Cardiac septum (tissue), 1 donor: ENCODE measurements around the gene GP9. TPM values are rescaled to one million over a fixed set of nuclear protein-coding genes. Genes with fewer than 3 reads are reported as not detected.
A peak's percentile ranks its signal among the peaks of the same experiment; 100 is the strongest.

Experiments used
- DNase-seq: peaks from one replicate; pipeline ENCODE4 v3.0.0-alpha.2; 2020; ENCODE audit warnings: low spot score
- intact Hi-C: fragments of 100-400 bp; cut with DNase I; formaldehyde crosslinking; loops from one replicate; pipeline ENCODE4 v1.14.0; 2022
- total RNA-seq: library from RNA; stranded (reverse); fragmentation: NEBNext Ultra II Directional; extraction: Animal tissue kit (Norgen Biotek cat#: 25700); gene quantifications from one replicate; pipeline ENCODE4 v1.2.1, GENCODE V29; 2021
- donor health status: DM: no; HTN: no; CAD: no.

Gene GP9
- total RNA-seq, 1 donor from 2014 or later = 0.27 TPM

DNA sequence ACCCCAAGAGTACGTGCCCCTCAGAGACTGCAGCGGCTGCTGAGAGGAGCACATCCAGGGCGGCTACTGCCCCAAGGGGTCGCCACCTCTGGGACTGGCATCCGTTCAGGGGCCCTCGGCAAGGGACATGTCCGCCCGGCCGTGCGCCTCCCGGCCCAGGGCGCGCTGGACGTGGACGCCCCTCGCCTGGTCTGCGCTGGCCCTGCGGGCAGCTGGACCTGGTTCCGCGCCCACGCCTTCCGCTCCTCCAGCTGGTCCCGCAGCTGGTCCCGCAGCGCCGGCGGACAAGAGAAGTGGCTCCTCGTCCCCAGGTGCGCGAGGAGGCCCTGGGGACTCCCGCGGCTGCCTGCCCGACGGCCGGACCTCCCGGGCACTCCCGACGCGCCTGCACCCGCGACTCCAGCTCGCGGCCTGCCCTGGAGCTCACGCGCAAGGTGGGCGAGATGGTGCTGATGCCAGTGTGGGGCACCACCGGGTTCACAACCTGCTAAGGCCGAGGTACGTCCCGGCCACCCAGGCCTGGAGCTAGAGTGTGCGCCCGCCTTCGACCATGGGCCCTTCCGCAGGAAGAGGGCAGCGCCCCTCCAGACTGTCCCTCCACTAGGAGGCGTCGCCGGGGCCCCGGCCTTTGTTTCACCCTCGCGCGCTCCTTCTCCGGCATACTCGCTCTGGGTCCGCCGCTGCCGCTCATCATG is 14.4 kb upstream of the GP9 start:
- intact Hi-C loops = no loop called here
- no peak for DNase-seq

DNA sequence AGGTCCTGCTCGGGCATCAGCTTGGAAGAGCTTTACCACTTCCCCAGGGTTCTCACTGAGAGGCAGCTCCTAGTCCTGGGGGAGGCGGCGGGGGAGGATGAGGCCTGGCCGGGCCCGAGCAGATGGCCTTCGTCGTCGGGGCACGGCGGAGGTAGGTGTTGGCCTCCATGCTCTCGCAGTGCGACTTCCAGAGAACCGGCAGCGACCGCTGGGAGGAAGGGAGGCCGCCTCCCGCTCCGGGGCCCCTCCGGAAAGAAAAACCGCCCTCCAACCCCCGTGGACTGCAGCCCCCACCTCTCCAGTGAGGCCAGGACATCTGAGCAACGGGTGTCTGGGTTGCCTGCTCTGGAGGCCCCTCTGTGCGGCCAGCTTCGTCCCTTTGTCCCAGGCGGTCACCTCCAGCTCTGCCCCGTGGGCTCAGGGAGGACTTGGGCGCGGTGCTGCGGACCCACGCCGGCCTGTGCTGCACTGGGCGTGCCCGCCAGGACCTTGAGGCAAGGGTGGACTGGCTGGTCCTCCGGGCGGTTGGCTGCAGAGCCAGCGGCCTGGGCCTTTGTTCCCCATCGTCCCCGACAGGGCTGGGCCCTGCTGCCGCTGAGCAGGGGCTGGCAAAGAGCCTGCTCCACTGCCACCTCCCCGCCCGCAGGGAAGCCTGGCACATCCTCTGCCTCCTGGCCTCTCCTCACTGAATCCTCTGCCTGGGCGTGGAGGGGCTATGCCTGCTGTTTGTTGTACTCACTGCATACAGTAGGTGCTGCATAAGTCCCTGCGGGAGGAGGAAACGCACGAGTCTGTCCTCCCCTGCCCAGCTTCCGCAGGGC is 13.6 kb upstream of the GP9 start:
- intact Hi-C loops = no loop called here
- no peak for DNase-seq

DNA sequence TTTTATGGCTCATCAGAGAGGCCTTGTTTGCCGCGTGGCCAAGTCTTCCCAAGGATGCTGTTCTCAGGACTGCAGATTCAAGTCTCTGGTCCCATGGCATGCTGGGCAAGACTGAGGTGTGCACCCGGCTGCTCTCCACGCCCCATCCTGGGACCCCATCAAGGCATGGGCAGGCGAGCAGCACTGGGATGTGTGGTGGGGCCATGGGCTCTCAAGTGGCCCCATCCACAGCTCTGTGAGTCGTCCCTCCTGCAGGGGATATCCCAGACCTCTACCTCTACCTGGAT is 13.1 kb upstream of the GP9 start:
- peak; percentile 51 for DNase-seq
- intact Hi-C loops = no loop called here

DNA sequence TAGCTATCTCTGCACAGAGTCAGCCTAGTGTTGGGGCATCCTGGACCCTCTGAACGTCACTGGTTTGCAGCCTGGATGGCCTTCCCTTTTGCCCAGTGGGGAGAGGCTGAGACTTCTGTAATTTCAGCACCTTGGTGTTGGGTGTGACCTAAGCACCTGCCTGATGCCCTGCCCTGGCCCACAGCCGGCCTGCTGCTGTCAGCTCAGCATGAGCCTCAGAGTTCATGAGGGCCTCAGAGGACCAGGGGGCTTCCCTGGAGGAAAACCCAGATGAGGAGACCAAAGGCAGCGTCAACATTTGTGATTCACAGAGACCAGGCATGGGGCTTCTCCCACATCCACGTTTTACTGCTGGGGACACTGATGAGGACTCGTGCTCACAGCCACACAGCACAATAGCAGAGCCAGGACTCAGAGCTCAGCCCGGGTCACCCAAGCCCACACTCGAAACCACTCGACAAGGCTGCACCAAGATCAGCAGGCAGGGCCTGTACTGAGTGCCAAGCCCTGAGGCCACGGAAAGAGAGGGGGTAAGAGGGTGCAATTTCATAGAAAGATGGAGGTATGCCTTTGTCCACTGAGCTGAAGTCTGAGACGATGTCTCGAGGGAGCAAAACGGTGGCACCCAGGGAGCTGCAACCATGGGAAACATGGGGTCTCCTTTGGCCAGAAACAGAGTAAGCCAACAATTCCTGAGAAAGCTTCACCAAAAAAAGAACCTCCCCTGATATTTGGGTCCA is 9.9 kb upstream of the GP9 start:
- intact Hi-C loops = loop anchor here (5.0 kb wide), 2 partner anchors 37 to 57 kb away; no protein-coding TSS in a partner anchor
- peak; percentile 68 for DNase-seq

DNA sequence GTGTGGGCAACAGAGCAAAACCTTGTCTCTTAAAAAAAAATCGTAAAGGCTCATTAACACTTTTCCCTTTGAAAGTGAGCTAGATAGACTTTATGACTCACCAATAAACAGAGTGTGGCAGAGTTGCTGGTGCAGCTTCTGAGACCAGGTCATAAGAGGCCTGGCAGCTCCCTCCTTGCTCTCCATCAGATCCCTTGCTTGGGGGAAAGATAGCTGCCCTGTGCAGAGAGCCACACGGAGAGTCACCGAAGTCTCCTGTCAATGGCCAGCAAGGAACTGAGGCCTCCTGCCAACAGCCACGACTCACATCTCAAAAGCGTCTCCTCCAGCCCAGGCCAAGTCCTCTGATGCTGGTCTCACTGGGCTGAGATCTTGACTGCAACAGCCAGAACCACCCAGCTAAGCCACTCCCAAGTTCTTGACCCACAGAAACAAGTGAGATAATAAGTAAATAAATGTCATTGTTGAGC is 8.7 kb upstream of the GP9 start:
- DNase-seq = peak; percentile 62
- intact Hi-C loops = loop anchor here (2.0 to 5.0 kb wide), 4 partner anchors 25 to 81 kb away; no protein-coding TSS in a partner anchor

DNA sequence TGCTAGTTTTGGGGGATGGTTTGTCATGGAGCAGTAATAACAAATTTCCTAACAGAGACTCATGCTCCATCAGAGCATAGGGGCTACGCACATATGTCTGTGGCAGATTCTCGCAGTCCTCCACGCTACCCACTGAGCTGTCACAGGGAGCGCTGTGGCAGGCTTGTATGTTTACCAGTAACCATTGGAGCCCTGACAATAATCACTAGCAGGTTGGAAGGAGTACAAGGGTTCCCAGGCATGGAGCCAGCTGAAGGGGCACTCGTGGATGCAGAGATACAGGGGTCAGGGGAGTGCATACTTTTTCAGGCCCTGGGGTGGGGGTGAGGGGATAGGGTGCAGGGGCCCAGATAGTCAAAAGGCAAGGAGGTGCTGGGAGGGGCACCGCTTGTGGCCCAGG is 7.9 kb upstream of the GP9 start:
- DNase-seq = peak; percentile 74
- intact Hi-C loops = loop anchor here (1.0 to 5.0 kb wide), 5 partner anchors 26 to 193 kb away; no protein-coding TSS in a partner anchor

DNA sequence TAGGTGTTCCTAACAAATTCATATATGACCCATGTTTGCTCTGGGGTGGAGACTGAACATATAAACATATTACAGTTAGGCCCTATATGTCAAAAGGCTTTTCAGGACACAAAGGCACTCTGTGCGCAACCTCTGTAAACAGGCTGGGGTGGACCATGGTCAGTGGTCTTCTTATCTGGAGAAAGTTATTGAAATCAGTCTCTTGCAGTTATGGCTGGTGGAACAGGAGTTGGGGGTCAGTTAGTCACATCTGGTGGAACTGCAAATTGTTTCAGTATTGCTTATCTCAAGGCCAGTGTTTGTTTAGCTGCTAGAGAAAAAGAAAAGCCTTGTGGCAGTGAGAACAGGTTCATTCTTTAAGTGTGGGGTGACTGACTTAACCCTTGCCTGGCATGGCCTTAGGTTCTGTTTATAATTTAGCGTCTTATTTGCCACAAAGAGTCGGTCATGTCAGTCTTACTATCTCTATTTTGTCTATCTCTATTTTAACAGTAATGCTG is 5.9 kb upstream of the GP9 start:
- intact Hi-C loops = loop anchor here (5.0 kb wide), 2 partner anchors 33 to 53 kb away; no protein-coding TSS in a partner anchor
- no peak for DNase-seq

DNA sequence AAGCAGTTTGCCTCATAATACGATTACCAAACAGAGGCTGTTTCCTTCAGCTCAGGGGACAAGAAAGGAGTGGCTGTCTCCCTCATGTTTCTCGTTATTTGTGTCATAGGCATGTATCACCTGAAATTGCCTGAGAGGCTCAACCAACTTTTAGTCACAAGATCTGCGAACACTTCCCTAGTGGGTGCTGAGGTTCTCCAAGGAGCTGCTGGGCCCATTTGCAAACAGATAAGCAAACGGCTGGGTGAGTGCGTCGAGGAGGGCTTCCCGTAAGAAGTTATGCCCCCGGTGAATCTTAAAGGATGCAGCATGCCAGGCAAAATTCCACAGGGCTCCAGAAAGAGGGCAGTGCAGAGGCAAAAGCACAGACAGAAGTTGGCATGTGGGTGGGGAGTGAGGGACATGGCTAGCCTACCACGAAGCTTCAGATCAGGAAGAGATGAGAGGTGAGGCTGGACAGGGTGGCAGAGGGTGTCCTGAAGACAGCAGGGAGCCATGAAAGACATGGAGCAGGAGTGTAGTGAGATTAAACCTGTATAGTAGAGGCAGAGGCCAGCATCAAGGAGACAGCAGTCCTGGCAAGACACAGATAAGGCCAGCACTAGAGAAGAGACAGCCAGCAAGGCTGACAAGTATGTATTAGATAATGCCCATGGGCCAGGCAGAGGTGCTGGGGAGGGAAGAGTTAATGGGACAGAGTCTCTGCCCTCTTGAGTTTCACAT is 4.0 kb upstream of the GP9 start:
- intact Hi-C loops = no loop called here
- no peak for DNase-seq

DNA sequence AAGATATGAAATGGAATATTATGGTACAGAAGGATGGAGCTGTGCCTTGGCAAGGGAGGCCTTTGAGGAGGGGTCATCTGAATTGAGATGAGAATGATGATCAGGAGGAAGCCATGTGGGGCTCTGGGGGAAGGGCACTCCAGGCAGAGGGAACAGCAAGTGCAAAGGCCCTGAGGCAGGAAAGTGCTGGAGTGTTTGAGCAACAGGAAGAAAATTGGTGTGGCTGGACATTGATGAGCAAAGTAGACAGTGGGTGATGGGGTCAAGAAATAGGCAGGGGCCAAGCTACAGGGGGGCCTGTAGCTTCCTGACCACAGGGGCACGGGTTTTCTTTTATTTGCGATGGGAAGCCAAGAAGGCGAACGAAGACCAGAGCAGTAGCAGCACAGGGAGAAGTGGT is 3.3 kb upstream of the GP9 start:
- intact Hi-C loops = no loop called here
- DNase-seq = peak; percentile 10

DNA sequence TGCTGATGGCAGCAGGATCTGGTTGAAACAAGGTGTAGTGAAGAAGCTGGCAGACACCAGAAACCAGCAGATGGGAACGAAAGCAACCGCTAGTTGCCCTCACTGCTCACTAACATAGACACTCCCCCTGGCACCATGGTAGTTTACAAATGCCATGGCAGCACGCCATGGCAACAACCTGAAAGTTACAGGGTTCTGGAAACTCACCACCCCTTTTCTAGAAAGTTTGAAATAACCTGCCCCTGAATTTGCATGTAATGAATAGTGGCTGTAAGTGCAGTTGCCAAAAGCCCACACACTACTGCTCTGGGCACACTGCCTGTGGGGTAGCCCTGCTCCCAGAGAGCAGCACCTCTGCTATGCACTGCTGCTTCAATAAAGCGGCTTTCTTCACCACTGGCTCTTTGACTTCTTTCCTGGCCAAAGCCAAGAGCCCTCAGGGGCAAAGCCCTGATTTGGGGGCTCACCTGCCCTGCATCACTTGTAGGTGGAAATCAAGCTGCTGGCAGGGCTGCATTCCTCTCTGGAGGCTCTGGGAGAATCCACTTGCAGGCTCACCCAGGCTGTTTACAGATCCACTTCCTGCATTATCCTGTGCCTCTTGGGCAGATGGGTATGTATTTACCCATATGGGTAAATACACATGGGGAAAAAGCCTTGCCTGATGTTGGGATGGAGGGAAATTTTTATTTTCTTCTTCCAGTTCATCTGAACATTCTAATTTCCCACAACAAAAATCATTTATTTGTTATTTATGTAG is 2.0 kb upstream of the GP9 start:
- no peak for DNase-seq
- intact Hi-C loops = no loop called here

DNA sequence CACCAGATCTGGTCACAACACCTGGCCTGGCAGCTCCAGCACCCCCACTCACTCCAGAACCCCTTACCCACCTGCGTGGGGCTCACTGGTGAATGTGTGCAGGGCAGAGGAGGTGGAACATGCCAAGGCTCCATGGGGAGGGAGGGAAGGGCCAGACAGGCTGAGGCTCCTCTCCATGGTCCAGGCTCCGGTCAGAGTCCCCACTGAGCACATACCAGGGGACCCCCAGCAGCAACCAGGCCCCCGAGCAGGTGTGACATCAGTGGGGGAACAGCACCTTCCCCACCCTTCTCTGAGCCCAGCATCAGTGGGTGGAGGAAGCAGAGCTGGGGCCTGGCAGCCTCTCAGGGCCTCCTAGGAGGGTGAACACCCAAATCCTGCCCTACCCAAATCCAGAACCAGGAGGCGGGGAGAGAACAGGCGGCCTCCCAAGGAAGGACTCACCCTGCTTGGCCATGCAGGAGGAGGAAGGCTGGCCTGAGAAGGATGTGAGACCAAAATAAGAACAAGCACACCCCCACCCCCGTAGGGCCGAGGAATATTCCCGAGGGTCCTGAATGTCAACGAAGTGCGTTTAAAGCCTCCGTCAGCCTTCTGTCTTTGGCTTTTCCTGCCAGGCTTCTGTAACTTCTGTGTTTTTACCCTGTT is 1.1 kb upstream of the GP9 start:
- no peak for DNase-seq
- intact Hi-C loops = no loop called here

DNA sequence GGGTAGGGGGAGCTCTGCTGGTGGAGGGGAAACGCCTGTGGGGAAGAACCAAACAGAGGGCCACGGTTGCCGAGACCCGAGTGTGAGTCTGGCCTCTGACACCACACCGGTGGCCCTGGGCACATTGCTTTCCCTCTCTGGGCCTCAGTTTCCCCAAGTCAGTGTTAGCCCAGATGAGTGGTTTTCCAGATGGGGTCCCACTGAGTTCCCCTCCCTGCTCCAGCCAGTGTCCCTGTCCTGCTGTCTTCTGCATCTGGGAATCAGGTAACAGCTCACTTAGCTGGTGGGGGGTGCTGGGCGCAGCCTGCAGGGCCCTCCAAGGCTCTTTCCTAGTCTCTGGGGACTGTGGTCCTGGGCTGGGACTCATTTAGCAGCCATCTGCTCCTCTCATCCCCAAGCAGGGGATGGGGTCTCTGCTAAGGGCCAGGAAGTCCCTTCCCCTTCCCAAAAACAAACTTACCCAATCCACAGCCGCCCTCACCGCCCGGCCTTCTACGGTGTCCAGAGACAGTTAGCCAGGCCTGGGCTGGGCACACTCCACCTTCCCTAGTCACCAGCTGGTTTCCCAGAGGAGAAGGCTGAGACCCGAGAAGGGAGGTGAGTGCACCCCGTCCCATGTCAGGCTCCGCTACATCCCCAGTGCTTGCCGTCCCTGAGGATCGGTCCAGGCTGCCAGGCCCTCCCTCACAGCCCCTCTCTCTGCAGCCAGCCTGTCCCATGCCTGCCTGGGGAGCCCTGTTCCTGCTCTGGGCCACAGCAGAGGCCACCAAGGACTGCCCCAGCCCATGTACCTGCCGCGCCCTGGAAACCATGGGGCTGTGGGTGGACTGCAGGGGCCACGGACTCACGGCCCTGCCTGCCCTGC is 676 bp downstream of the GP9 start:
- intact Hi-C loops = no loop called here
- DNase-seq = no peak

DNA sequence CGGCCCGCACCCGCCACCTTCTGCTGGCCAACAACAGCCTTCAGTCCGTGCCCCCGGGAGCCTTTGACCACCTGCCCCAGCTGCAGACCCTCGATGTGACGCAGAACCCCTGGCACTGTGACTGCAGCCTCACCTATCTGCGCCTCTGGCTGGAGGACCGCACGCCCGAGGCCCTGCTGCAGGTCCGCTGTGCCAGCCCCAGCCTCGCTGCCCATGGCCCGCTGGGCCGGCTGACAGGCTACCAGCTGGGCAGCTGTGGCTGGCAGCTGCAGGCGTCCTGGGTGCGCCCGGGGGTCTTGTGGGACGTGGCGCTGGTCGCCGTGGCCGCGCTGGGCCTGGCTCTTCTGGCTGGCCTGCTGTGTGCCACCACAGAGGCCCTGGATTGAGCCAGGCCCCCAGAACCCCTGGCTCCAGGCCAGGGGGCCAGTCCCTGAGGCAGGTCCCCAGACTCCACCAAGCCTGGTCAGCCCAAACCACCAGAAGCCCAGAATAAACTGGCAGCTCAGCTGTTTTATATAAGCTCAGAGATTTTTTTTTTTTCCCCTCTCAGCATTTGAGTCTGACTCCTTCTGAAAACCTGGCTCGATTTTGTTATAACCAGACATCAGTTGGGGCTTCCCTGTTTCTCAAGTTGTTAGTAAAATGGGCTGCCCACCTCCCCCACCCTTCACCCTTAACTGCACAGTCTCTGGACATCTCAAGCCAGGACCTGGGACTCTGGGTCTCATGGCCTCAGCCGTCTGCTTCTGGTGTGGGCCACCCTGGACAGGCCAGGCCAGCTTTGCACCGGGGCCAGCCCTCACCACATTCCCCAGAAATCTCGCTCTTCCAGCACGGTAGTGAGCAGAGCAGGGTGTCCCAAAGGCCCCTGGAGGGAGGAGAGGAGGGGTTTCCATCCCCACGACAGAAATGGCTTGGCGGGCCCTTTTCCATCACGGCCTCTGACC is 1.6 kb downstream of the GP9 start:
- intact Hi-C loops = no loop called here
- no peak for DNase-seq

DNA sequence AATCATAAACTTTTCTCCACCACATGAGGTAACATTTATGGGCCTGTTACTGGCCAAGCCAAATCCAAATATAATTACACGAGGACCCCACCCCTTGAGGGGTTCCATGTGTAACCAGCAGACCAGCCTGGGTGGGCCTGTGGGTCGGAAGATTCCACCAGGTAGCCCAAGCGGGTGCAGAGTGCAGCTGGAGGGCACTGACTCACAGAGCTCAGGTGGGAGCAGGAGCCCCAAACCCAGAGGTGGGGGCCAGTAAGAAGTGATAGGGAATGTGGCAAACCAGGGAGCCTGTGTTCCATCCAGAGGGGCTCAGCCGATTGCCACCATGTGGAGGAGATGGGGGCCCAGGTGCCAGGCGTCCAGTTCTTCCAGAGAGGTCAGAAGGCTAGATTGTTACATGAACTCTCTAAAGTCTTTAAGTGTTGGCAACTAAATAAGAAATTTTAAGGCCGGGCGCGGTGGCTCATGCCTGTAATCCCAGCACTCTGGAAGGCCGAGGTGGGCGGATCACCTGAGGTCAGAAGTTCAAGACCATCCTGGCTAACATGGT is 2.6 kb downstream of the GP9 start:
- intact Hi-C loops = no loop called here
- DNase-seq = no peak

DNA sequence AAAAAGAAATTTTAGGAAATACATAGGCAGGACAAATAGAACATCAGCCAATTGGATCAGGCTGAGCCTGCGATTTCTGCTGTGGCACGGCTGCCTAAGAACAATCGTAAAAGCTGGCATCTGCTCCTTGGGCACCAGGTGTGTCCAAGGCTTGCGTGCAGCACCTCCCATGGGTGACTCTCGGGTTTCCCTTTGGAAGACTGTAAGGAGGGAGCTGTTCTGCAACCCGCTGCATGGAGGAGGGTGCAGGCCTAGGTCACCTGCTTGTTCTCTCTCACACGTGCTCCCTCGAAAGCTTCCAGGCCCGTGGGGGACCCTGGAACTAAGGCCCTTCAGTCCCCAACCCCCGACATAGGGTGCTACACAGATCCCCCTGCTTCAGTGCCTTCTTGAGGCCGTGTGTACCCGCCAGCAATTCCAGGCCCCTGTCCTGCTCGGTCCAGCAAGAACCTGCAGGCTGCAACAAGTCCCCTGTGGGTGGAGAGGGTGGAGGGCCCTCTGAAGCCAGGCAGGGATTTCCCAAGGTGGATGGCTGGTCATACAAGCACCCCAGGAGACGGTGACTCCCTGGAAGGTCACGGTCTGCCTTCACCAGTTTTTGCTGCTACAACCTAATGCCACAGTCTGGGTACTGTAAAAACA is 3.4 kb downstream of the GP9 start:
- intact Hi-C loops = no loop called here
- DNase-seq = no peak
